Right kidney (tissue), 1 donor: ENCODE results near the gene VEGFA.
A peak's percentile ranks its signal among the peaks of the same experiment; 100 is the strongest.

Source experiments
- DNase-seq: peaks from one replicate; pipeline ENCODE4 v3.0.0-alpha.2; 2016

VEGFA gene

DNA sequence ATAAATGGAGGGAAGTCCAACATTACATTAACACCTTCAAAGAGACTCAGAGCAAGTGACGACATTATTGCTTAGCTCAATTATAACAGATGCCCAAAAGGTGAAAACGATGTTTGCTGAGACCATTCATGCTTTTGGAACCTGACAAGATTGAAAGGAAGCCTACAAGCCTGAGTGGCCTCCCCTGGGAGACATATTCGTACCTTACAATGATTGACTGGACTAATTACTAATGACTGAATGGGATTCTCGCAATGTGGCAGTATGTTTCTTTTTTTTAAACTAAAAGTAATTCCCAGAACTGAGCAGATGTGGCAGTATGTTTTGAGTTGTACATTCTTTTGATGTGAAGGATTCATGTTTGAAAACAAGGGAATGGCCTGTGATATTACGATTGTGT is 49.9 kb downstream of the VEGFA start:
- DNase-seq: no peak

DNA sequence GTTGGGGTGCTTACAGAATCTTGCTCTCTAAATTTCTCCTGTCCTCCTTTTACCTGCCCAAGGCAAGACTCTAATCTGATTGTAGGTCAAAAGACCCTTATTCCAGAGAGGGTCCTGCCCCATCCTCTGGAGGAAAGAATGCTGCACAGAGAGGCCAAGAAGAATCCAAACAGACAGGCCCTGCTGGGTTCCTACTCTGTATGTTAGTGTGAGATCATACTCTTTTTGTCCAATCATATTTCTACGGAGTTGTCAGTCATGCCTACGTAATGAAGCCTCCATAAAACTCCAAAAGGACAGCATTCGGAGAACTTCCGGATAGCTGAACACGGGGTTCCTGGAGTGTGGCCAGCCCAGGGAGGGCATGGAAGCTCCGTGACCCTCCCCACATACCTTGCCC is 50.5 kb downstream of the VEGFA start:
- no peak for DNase-seq

DNA sequence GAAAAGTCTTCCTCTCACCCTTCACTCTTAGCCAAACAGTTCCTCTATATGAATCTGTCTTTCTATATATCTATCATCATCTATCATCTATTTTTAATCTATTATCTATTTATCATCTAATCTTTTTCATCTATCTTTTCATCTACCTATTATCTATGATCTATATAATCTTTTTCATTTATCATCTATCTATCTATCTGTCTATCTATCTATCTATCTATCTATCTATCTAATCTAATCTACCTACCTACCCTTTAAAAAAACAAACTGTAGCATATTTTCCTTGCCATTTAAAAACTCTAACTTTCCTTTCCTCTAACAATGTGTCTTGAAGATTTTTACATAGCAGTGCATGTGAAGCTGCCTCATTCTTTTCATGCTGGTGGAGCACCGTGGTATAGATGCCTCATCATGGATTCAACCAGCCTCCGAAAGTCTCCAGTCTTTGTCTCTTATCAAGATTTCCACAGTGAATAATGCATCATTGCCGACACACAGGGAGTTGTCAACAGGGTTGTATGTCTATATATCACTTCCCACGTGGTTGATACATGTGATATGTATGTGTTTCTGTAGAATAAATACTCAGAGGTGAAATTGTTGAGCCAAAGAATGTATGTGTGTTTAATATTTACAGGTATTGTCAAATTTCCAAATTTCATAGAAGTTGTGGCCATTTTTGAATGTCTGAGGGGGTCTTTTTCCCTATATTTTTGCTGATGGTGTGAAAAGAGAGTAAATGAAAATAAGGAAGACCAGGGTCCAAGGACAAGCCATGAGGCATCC is 51.3 kb downstream of the VEGFA start:
- no peak for DNase-seq

DNA sequence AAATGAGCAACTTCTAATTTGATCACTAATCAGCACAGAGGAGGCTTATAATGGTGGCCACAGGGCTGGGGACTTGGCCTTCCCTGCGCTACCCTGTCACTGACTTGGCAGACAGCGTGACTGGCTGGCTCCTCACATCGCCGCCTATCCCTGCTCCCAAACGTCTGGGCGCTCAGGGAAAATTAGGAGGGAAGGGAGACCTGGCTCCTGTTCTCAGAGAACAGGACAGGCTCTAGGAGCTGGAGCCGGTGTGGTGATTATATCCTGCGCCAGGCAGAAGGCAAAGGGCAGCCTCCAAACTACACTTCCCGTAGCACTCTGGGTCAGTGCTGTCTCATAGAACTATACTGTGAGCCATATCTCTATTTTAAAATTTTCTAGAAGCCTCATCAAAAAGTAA is 53.4 kb downstream of the VEGFA start:
- no peak for DNase-seq

DNA sequence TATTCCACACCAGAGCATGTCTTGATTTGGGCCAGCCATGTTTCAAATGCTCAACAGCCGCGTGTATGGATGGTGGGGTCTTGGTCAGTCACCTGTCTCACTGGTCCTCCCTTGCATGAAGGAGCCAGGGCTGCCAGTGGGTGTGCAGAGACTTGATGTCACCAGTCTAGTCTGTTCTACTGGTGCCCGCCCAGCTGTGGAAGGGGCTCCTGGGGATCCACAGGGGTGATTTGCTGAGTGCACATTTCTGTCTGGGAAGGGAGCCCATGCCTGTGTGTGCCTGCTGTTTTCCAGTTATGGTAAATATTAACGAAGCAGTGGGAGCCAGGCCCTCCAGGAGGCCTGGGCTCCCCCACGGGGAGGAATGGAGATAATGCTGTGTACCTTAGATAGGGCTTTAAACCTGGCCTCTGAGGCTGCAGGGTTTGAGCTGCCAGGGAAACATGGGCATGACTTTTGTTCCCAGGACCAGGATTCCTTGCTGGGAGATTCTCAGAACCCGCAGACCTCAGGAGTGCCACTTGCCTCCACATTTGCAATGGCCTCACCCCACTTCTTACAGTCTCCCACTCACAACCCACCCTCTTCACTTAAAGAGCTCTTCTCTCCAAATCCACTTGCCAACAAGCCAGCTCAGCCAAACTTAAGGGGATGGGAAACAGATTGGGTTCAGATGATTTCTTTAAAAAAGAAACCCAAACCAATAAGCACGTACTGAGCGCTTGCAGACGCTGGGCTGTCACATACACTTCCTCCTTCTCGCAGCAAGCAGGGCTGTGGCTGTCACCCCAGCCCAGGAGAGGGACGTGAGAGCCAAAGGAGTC is 54.1 kb downstream of the VEGFA start:
- peak; percentile 53 for DNase-seq

DNA sequence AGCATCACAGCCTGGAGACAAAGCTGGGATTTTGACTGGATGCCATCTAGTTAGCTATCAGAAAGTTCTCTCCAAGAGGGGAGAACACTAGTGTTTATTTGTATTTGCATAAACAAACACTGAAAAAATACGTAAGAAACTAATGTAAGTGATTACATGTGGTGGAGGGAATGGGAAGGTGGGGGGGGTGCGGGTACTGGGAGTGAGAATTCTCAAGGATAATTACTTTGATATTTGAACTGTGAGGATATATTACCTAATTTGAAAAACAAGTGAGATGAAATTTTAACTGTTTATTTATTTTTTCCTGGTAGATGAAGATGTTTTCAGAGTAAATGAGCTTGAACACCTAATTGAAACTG is 54.7 kb downstream of the VEGFA start:
- DNase-seq: no peak

DNA sequence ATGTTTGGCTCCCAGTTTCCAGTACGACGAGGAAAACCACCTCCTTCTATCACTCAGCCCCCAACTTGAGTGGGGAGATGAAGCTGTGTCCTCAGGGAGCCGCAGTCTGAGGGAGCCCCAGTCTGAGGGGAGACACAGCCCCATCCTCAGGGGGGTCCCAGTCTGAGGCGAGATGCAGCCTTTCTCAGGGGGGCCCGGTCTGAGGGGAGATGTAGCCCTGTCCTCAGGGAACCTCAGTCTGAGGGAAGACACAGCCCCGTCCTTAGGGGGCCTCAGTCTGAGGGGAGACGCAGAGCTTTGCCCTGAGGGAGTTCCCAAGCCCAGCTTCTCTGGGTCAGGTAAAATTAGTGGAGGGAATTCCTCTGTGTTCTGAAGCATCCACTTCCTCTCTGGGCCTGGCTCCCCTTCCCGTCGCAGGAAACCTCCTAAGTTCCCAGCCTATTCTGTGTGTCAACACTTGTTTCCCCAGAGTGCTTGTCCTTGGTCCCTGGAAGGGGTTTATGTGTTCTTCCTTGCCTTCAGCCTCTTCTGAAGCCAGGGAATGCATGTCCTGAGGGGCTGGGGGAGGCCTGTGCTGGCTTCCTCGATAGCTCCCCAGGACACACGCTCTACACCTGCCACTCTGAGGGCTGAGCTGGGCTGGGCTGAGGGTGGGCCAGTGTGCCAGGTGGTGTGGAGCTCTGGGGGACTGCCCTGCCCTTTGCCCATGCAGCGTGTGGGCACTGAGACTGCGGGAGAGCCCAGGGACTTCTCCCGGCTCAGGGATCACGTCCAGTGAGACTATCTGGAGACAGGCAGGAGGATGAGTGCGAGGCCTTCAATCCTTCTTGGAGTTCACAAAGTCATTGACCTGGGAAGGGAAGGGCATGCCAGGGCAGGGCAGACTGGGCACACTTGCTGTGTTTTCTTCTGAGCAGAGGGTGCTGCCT is 55.4 kb downstream of the VEGFA start:
- no peak for DNase-seq

DNA sequence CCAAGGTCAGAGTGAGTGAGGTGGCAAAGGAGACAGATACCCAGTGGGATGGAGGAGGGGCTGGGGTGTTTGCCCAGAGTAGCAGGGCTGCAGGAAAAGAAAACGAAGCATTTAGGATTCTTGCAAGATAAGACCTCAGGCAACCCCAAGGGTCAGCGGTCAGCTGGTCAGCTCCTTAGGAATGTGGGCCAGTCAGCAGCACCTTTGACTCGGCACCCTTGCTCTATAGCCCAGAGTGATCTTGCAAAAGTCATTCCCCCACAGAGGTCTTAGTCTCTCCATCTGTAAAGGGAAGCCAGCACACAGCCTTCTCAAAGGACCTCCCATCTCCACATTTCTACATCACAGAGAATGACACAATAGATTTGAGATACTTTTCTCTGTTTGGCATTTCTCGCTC is 56.7 kb downstream of the VEGFA start:
- no peak for DNase-seq

DNA sequence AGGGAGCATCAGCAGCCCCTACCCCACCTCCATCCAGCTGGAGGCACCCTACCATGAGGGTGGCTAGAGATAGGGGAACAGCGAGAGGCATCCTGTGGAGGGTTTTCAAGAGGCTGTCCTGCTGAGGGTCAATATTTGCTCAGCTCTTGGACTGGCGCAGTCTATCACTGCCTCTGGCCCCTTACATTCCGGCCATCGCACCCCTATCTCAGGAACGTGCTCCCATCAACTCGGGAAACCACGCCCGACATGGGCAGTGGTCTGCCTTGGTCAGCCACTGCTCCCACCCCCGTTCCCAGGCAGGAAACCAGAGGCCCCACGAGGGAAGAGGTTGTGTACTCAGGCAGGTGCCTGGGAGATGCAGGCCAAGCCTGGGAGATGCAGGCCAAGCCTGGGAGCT is 57.9 kb downstream of the VEGFA start:
- no peak for DNase-seq

DNA sequence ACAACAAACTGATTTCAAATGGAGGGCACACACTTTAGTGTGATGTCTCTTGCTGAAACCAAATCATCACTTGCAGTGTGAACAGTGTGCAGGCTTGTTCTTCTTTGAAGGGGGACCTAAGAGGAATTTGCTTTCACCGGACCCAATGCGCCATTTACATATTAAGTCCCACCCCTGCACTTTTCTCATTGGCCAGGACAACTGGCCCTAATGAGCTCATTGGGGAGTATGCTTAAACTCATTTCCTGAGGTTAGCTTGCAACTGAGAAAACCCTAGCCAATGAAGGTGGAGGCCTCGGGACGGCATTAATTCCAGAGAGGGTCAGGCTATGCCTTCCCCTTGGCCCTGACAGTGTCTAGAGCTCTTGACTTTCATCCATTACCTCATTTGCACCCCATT is 58.7 kb downstream of the VEGFA start:
- no peak for DNase-seq

DNA sequence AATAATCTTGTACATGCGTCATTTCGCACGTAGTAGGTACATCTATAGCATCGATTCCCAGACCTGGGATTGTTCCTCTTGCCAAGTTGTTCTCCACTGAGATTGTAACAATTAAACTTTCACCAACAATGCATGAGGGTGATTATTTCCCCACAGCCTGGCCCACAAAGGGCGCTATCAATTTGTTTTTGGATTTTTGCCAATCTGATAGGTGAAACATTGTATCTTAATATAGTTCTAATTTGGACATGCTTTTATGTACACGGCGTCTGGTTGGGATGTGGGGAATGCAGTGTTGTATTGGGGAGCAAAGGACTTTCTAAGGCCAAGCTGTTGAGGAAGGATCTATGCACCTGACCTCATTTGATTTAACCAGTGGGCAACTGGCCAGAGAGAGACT is 59.5 kb downstream of the VEGFA start:
- DNase-seq: no peak

DNA sequence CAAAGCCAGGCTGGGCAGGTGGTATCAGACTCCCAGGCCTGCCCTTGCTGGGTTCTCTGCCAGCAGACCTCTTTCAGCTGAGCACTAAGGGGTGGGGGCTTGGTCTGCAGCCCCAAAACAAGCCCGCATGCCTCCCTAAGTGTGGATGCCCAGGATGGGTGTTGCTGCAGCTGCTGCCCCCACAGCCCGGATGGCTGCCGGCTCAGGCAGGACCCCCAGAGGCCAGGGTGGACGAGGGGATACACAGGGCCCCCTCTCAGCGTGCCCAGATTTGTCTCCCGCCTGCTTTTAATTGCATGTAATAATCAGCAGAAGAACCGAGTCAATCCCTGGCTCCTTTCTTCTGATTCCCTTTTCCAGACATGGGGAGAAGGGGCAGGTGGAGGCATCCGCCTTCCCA is 60.8 kb downstream of the VEGFA start:
- DNase-seq: no peak

DNA sequence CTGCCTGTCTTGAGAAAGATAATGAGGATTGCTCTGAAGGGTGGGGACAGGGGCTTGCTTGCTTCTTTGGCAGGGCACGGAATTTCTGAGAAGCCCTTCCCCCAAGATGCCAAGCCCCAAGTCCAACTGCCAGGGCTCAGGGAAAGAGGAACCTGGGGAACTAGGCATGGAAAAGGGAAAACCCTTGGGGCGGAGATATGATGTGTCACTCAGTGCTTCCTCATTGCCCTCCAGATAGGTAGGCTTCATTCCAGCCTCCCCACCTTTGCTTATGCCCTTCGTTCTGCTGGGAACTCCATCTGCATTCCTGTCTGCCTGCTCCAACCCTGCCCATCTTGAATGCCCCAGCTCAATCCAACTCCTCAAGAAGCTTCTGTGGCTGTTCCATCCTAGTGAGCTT is 61.2 kb downstream of the VEGFA start:
- DNase-seq: no peak

DNA sequence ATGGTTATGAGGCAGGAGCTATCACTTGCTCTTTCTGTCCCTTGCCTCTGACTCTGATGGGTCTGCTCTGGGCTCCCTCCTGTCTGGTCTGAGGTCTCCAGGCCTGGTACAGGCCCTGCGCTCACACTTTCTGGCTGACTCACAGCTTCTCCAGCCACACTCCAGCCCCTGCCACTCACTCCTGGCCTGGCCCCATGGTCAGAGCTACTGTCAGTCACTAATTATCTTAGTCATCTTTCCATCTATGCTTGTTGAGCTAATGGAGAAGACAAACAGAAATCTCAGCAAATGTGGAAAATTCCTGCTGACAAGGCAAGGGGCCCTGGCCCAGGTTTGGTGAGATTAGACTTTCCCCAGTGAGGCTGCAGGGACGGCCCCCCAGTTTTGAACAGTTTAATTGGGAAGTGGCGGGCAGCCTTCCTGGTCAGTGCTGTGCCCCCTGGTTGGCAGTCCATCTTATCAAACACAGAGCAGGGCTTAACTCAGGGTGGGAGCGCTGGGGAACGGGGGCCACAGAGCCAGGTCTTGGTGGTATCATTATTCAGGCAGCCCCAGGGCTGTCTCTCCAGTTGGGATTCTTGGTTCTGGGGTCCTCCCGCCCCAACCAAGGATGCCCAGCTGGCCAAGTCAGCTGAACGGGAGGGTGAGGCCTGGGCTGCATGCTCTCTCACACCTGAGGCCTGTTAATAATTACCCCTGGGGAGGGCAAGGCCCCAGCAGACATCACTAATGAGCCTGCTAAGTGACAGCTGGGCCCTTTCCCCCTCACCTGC is 63.4 kb downstream of the VEGFA start:
- DNase-seq: peak; percentile 48

DNA sequence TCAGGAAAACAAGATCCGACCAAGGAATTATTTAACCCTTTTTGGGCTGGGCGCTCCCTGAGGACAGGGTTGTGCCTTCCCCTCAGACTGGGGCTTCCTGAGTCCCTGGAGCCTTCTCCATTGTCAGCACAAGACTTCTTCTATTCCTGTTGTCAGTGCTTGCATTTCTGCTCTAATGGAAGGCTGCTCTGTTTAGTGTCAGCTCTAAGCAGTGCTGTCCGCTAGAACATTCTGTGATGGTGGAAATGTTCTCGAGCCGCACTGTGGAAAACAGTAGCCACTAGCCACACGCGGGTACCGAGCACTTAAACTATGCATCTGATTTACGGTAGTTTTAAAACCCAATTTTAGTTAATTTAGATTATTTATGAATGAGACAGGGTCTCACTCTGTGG is 64.0 kb downstream of the VEGFA start:
- peak; percentile 46 for DNase-seq

DNA sequence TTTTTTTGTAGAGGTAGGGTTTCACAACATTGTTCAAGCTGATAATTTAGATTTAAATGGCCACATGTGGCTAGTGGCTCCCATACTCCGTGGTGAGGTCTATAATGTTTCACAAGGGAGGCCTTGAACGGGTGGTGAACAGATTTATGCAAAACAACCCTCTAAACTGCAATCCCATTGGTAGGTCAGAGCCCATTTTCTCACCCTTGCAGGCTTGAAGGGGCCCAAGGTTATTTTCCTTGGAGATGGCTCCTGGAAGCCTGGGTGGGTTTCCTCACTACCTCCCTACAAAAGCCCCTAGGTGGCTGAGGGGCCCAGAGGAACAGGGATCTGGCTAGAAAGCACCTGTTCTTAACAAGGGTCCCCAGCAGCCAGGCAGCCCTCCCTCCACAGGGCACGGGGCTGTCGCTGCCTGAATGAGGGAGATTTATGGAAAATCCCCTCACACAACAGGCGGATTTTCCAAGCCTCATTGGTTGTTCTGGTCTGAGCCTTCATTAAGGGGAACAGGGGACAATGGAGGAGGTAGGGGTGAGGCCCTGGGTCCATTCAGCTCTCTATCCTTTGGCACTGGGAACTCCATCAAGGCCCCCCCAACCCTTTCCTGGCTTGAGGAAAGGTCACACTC is 64.6 kb downstream of the VEGFA start:
- no peak for DNase-seq

DNA sequence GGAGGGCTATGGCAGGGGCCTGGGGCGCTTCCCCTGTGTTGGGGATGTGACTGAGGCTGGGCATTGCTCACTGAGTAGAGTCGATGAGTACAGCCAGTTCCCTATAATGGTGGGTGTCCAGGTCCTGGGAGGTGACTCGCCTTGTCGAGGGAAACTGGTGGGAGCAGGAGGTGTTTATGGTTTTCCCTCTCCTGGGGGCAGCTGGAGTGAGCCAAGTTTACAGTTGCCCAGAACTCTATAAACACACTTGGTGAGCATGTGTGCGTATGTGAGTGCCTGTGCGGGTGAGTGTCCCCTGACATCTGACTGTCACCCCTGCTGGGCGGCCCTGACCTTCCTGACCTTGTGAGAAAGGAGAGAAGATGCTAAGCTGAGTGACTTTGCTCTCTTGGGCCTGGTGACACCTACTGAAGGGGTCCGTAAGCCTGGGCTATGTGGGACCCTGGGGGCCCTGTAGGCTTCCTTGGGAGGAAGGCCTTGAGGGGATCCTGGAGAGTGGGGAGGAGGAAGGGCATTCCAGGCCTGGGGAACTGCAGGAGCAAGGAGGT is 65.9 kb downstream of the VEGFA start:
- DNase-seq: no peak
